HepG2 (cell line): ENCODE data around the gene ISY1. TPM values are rescaled to one million over a fixed set of nuclear protein-coding genes. Genes with fewer than 3 reads are reported as not detected.

ENCODE experiments used
- ATAC-seq: fragments of 200-7000 bp; cut with Tn5 transposase; 3 replicates; pipeline ENCODE4 v1.9.1; 2020; ENCODE audit warnings: mild to moderate bottlenecking, moderate library complexity
- BruUV-seq: library from RNA; stranded (reverse); fragments of 400-500 nt; replicated peaks from 2 replicates; lab custom pipeline; 2021; lab: Mats Ljungman, UMichigan
- CTCF ChIA-PET: fragments of 300-600 bp; formaldehyde crosslinking; extraction: SDS; loops from one replicate; lab custom pipeline; 2021; ENCODE audit warnings: low total read pairs, inconsistent platforms, low intra/inter-chr PET ratio; lab: Yijun Ruan, JAX
- POLR2A ChIA-PET: fragments of 350-600 bp; sonication (Branson Sonifier 250); formaldehyde crosslinking; loops from one replicate; lab custom pipeline; 2020; ENCODE audit warnings: antibody characterized with exemption, inconsistent platforms; lab: Yijun Ruan, JAX
- DNase-seq: peaks from one replicate; pipeline ENCODE4 v3.0.0-alpha.2; 2015; ENCODE audit warnings: low spot score
- FAIRE-seq: peaks from 3 replicates; lab custom pipeline; 2011; peaks lifted over from hg19 to GRCh38; lab: Jason Lieb, UNC
- H2AFZ ChIP-seq: one replicate; pipeline ENCODE4 v1.6.1; 2011; ENCODE audit warnings: low read length, inconsistent platforms
- H3K27ac ChIP-seq: fragments of 300-600 bp; 3 replicates; pipeline ENCODE4 v1.8.0; 2011; ENCODE audit warnings: mixed run types, mild to moderate bottlenecking, mixed read lengths, low read length, inconsistent platforms; ENCODE audit not compliant: insufficient read depth; ENCODE audit errors: extremely low read length
- H3K27me3 ChIP-seq, 2 experiments: fragments of 200-600 bp in 1 of 2; 2 replicates in 1 of 2; 3 replicates in 1 of 2; pipeline versions ENCODE4 v1.6.0 to v1.8.0; 2011; ENCODE audit warnings: low read length in 2 of 2, mild to moderate bottlenecking in 2 of 2, moderate library complexity in 2 of 2, inconsistent platforms in 1 of 2; ENCODE audit not compliant: insufficient read depth in 2 of 2, control insufficient read depth in 1 of 2
- H3K36me3 ChIP-seq, 2 experiments: fragments of 200-600 bp in 1 of 2; replicated peaks in 1 of 2; 2 replicates in 1 of 2; 3 replicates in 1 of 2; pipeline versions ENCODE4 v1.5.1 to v1.8.0; 2011; ENCODE audit warnings: low read length in 2 of 2, inconsistent platforms in 1 of 2; ENCODE audit not compliant: insufficient read depth in 2 of 2, control insufficient read depth in 1 of 2
- H3K4me1 ChIP-seq: 2 replicates; pipeline ENCODE4 v1.5.1; 2012; ENCODE audit warnings: low read length, inconsistent platforms; ENCODE audit not compliant: insufficient read depth
- H3K4me2 ChIP-seq: 2 replicates; pipeline ENCODE4 v1.6.0; 2011; ENCODE audit warnings: low read depth, low read length, inconsistent platforms
- H3K4me3 ChIP-seq, 3 experiments: fragments of 200-600 bp in 1 of 3; sonication (generic), shearing (Covaris generic) in 1 of 3; replicated peaks in 1 of 3; 2 replicates each; pipeline ENCODE4 v1.5.1; 2011 to 2016; ENCODE audit warnings: low read length in 3 of 3, inconsistent platforms in 2 of 3, low read depth in 2 of 3, mild to moderate bottlenecking in 2 of 3, control low read depth in 1 of 3, mixed read lengths in 1 of 3; ENCODE audit not compliant: insufficient read depth in 1 of 3
- H3K79me2 ChIP-seq: one replicate; pipeline ENCODE4 v1.6.1; 2011; ENCODE audit warnings: low read length, inconsistent platforms; ENCODE audit not compliant: insufficient read depth
- H3K9ac ChIP-seq: 2 replicates; pipeline ENCODE4 v1.6.0; 2011; ENCODE audit warnings: mild to moderate bottlenecking, low read depth, low read length, inconsistent platforms; ENCODE audit not compliant: insufficient read depth
- H3K9me3 ChIP-seq: 2 replicates; pipeline ENCODE4 v1.5.1; 2012; ENCODE audit warnings: mild to moderate bottlenecking, low read length
- H4K20me1 ChIP-seq: 2 replicates; pipeline ENCODE4 v1.6.0; 2011; ENCODE audit warnings: inconsistent platforms, mild to moderate bottlenecking, low read length, moderate library complexity; ENCODE audit not compliant: insufficient read depth
- BCL3 ChIP-seq: sonication (generic); formaldehyde crosslinking; IDR thresholded peaks from 2 replicates; pipeline ENCODE4 v1.5.1; 2020; ENCODE audit warnings: mild to moderate bottlenecking, missing genetic modification reagents, moderate library complexity
- DNMT3B ChIP-seq: conservative IDR thresholded peaks from 2 replicates; pipeline ENCODE4 v1.6.1; 2016; ENCODE audit warnings: missing biosample characterization, control low read depth
- KMT2A ChIP-seq: sonication (generic); formaldehyde crosslinking; IDR thresholded peaks from 2 replicates; pipeline ENCODE4 v1.4.0; 2020; ENCODE audit warnings: missing genetic modification reagents
- PHF21A ChIP-seq: sonication (generic); formaldehyde crosslinking; IDR thresholded peaks from 2 replicates; pipeline ENCODE4 v1.5.0; 2020; ENCODE audit warnings: mild to moderate bottlenecking, missing genetic modification reagents
- RBM22 ChIP-seq: fragments of 200-400 bp; formaldehyde crosslinking; optimal IDR thresholded peaks from 2 replicates; pipeline ENCODE3; 2017; ENCODE audit warnings: mild to moderate bottlenecking, low read length, moderate library complexity
- SRF ChIP-seq: IDR thresholded peaks from 2 replicates; pipeline ENCODE4 v1.6.1; 2011; ENCODE audit warnings: mild to moderate bottlenecking, low read depth, low read length, moderate library complexity
- TGIF2 ChIP-seq: IDR thresholded peaks from 2 replicates; pipeline ENCODE4 v1.6.1; 2016; ENCODE audit warnings: control low read depth, missing compliant biosample characterization
- ZC3H4 ChIP-seq: sonication (generic); formaldehyde crosslinking; IDR thresholded peaks from 2 replicates; pipeline ENCODE4 v1.4.0; 2020; ENCODE audit warnings: missing genetic modification reagents, borderline replicate concordance
- ZNF101 ChIP-seq: sonication (generic); formaldehyde crosslinking; IDR thresholded peaks from 2 replicates; pipeline ENCODE4 v1.4.0; 2020; ENCODE audit warnings: mild to moderate bottlenecking, low read depth, missing genetic modification reagents, borderline replicate concordance
- ZNF788 ChIP-seq: sonication (generic); formaldehyde crosslinking; IDR thresholded peaks from 2 replicates; pipeline ENCODE4 v1.5.0; 2020; ENCODE audit warnings: mild to moderate bottlenecking, missing genetic modification reagents, borderline replicate concordance
- WGBS: methylation state at CpG from one replicate; pipeline ENCODE4 v1.1.6; 2017; ENCODE audit warnings: low lambda C conversion rate; 5-methylcytosine and 5-hydroxymethylcytosine counted together
- in situ Hi-C: cut with HindIII; loops from 2 replicates; pipeline ENCODE4 v1.10.0; 2017; ENCODE audit warnings: low pct_unique_long_range_greater_than_20kb; ENCODE audit not compliant: extremely low pct_ligation_motif_present
- intact Hi-C: fragments of 100-400 bp; cut with micrococcal nuclease; formaldehyde crosslinking; loops from one replicate; pipeline ENCODE4 v1.10.0; 2022; ENCODE audit not compliant: unreplicated experiment
- polyA plus RNA-seq, 8 experiments: library from polyadenylated mRNA; depleted of rRNA in 3 of 8; stranded (reverse) in 7 of 8; unstranded in 1 of 8; fragments of >200 nt; fragmentation: Illumina TruSeq in 4 of 8; extraction: Trizol in 4 of 8; gene quantifications; 2 replicates each; pipeline versions ENCODE4 v1.2.1 to v1.2.3, GENCODE V29; 2011 to 2016; ENCODE audit warnings: low read depth in 4 of 8, missing spikeins in 1 of 8, mixed read lengths in 1 of 8; ENCODE audit not compliant: insufficient read depth in 1 of 8
- total RNA-seq, 5 experiments: library from RNA; depleted of rRNA; stranded (reverse); fragments of >200 nt; fragmentation: Illumina TruSeq; extraction: Trizol; gene quantifications; 2 replicates each; pipeline ENCODE4 v1.2.3, GENCODE V29; 2016; ENCODE audit warnings: low read depth in 1 of 5
- TF ChIP-seq, protein P1 (sequence below): sonication (generic); formaldehyde crosslinking; IDR thresholded peaks from 2 replicates; pipeline ENCODE4 v1.5.0; 2020; ENCODE audit warnings: mild to moderate bottlenecking, low read depth, missing genetic modification reagents, borderline replicate concordance
- TF ChIP-seq, protein P2 (sequence below): sonication (generic); formaldehyde crosslinking; conservative IDR thresholded peaks from 2 replicates; pipeline ENCODE4 v1.4.0; 2020; ENCODE audit warnings: mild to moderate bottlenecking, missing genetic modification reagents, moderate library complexity

Gene ISY1
- total and polyA plus RNA-seq, 2 of the 13 experiments (the other 11 are each of a cell fraction or from before 2014, with no cell fraction given): 21.0 to 39.1 TPM

DNA sequence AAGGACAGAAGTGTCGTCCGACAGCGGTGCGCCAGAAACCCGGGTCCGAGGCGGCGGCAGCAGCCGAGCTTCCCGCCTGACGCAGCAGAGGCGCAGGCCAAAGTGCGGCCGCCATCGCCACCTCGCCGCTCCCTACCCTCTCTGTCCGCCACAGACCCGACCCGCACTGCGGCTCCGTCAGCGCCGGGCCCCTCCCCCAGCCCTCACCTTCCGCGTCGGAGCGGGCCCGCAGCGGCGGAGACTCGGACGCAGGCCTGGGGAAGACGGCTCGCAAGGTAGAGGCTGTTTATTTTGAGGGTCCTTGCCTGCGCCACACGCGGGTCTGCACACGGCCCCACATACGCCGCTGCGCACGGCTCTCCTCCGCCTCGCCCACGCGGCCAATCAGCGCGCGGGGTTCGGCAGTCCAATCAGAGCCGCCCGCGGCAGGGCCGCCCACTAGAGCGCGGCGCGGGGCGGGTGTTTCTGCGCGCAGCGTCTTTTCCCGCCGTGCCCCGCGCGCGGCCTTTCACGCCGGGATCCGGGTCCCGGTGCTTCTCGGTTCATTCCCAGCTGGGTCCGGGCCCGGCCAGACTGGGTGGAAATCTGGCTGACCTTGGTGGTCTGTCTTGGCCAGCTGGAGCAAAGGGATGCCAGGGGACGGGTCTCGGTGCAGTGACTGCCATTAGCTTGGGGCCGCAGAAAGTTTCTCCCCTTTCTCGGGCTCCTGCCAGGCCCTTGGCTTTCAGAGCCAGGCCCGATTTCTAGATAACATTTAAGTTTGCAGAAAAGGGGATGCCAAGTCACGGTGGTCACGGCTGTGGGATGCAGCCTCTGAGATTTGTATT, 22.9 kb upstream of the ISY1 start, which contains the start of gene CNBP (continued):
- TF ChIP-seq, protein P1, sequence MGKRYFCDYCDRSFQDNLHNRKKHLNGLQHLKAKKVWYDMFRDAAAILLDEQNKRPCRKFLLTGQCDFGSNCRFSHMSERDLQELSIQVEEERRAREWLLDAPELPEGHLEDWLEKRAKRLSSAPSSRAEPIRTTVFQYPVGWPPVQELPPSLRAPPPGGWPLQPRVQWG (CRISPR knock-in tag): no peak
- peak; percentile 40; the same call in 1 of the 2 replicates for TF ChIP-seq PHF21A (CRISPR knock-in tag)

GRCh38 chr3:129182390-129183185, 21.7 kb upstream of the ISY1 start:
- ChIA-PET POLR2A (interaction anchor here (0.6 to 2.7 kb wide), 12 partner anchors 13 to 134 kb away, joined by 3 to 25 read pairs (median 6); partner anchors contain the start of genes COPG1, HMCES and RAB43), CTCF (no interaction called here)
- H3K4me2 ChIP-seq: peak overlapping the region; percentile 74
- FAIRE-seq: no peak
- H3K9ac ChIP-seq: peak overlapping the region; percentile 100
- H3K9me3 ChIP-seq: no peaks in the 10 kb centered on the region
- no peaks in the 10 kb centered on the region; a peak in 1 of 5 replicates for H3K27me3 ChIP-seq
- intact Hi-C loops (loop anchor here (5.0 kb wide), 2 partner anchors 45 to 65 kb away; no protein-coding TSS in a partner anchor), in situ Hi-C loops (loop anchor here (10.0 kb wide), 1 partner anchor 62 kb away; the partner anchor contains the start of gene COPG1)
- H2AFZ ChIP-seq: no peak overlapping the region
- peak; percentile 5 for ATAC-seq
- peaks cover 4 to 14% of the 10 kb centered on the region in 2 experiments; a peak in 3 of 5 replicates for H3K36me3 ChIP-seq
- H3K79me2 ChIP-seq: peaks cover 69% of the 10 kb centered on the region
- TSS peak; percentile 55 for BruUV-seq
- no peak for DNase-seq
- WGBS: 2% methylated on average over 24 of the region's 24 CpGs
- peak overlapping the region; percentile 90 to 95 (median 91) for H3K4me3 ChIP-seq
- peaks cover 42% of the 10 kb centered on the region for H3K4me1 ChIP-seq
- peak overlapping the region; percentile 99 for H3K27ac ChIP-seq
- peaks cover 51% of the 10 kb centered on the region for H4K20me1 ChIP-seq
- TF ChIP-seq KMT2A (CRISPR knock-in tag) (0 out of 2 replicates have a peak, but pooled peaks have one; percentile 17), TGIF2 (0 out of 2 replicates have a peak, but pooled peaks have one; percentile 22), ZNF101 (CRISPR knock-in tag) (0 out of 2 replicates have a peak, but pooled peaks have one; percentile 24), BCL3 (CRISPR knock-in tag) (no peak), SRF (no peak), ZC3H4 (CRISPR knock-in tag) (peak; percentile 82), ZNF788 (CRISPR knock-in tag) (no peak), DNMT3B (CRISPR knock-in tag) (0 out of 2 replicates have a peak, but pooled peaks have one; percentile 39), RBM22 (peak; percentile 27)
- TF ChIP-seq, protein P2, sequence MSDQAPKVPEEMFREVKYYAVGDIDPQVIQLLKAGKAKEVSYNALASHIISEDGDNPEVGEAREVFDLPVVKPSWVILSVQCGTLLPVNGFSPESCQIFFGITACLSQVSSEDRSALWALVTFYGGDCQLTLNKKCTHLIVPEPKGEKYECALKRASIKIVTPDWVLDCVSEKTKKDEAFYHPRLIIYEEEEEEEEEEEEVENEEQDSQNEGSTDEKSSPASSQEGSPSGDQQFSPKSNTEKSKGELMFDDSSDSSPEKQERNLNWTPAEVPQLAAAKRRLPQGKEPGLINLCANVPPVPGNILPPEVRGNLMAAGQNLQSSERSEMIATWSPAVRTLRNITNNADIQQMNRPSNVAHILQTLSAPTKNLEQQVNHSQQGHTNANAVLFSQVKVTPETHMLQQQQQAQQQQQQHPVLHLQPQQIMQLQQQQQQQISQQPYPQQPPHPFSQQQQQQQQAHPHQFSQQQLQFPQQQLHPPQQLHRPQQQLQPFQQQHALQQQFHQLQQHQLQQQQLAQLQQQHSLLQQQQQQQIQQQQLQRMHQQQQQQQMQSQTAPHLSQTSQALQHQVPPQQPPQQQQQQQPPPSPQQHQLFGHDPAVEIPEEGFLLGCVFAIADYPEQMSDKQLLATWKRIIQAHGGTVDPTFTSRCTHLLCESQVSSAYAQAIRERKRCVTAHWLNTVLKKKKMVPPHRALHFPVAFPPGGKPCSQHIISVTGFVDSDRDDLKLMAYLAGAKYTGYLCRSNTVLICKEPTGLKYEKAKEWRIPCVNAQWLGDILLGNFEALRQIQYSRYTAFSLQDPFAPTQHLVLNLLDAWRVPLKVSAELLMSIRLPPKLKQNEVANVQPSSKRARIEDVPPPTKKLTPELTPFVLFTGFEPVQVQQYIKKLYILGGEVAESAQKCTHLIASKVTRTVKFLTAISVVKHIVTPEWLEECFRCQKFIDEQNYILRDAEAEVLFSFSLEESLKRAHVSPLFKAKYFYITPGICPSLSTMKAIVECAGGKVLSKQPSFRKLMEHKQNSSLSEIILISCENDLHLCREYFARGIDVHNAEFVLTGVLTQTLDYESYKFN (CRISPR knock-in tag): no peak
